ENCODE measurements around the gene NOSIP.

- TF ChIP-seq GATA2 (IDR thresholded peaks at IDR 0.05; ENCODE audit: low read depth, low read length) (no peak), GATA3 (IDR thresholded peaks at IDR 0.05; ENCODE audit: low read depth, low read length) (no peak)
Observed at GRCh38 chr19:49616945-49617344, 36.6 kb upstream of the NOSIP start.

Data from SH-SY5Y (cell line).